HG03460 (cell line): ENCODE data around the gene ANKRD24.
"Not testable (repeated sequence)": the region's sequence is repeated elsewhere in the genome, so short reads cannot be mapped to it uniquely, and the experiment has no call there.

Experiments used
- ATAC-seq: cut with Tn5 transposase; IDR thresholded peaks from one replicate; pipeline ENCODE4 v1.9.1; 2021; ENCODE audit not compliant: unreplicated experiment

The ANKRD24 gene

DNA sequence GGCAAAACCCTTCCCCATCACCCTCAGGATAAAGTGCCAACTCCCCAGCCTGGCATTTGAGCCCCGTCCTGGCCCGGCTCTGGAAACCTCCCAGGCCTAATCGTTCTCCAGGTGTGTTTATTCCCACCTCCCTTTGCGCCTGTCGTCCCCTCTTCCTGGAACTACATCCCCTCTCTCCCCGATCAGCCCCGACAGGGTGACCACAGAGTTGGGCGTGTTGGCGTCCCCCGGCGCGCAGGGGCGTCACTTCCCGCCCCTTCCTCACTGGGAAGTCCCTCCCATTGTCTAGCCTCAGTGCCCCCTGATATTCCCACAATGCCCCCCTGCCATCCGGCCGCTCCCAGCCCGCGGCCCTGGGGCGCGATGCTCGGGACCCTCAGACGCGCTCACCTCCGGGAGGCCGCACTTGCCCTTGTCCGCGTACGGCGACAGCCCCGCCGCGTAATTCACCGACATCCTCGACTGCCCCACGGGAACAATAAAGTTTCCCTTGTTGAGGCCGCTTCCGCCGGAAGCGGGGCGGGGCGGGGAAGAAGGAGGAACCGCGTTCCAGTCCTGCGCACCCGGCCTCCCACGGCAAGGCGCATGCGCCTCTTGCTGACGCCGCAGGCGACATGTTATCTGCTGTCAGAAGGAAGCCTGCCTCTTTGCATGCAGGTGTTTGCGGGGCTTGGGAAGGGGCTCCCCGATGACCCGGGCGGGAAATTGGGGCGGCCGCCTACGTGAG is at the start of gene ANKRD24, which contains the start of gene SIRT6:
Gene ANKRD24 (plus strand): TSS at position 606 of the 727 bp plus-strand sequence. CDS start 3,737 bp downstream, outside the sequence.
Gene SIRT6 (minus strand): TSS at position 480 of the 727 bp plus-strand sequence. CDS start 24 bp downstream, at position 456.
- ATAC-seq, result peak; percentile 61

DNA sequence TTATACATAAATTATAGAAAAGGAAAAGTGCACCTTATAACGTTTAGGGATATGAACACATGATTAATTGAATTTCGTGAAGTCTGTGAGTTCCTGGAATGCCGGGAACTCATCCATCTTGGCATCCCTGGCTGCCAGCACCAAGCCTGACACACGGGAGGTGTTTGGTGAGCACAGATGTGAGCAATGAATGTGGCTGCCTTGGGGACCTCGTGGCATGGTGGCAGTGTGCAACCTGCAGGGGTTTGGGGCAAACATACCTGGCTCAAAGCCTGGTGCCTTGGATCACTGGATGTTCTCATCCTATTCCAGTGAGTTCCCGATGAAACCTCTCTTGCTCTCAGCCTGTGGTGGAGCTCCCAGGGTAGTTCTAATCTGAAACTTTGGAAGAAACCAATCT is 48.1 kb upstream of the ANKRD24 start:
- no peak for ATAC-seq

DNA sequence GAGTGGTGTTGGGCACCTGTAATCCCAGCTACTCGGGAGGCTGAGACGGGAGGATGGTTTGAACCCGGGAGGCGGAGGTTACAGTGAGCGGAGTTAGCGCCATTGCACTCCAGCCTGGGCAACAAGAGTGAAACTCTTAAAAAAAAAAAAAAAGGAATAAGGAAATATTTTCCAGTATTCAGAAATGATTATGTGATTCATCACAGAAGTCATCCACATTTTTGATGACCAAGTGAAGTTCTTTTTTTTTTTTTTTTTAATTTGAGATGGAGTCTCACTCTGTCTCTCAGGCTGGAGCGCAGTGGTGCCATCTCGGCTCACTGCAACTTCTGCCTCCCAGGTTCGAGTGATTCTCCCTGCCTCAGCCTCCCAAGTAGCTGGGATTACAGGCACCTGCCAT is 47.1 kb upstream of the ANKRD24 start:
- not testable (repeated sequence) for ATAC-seq

DNA sequence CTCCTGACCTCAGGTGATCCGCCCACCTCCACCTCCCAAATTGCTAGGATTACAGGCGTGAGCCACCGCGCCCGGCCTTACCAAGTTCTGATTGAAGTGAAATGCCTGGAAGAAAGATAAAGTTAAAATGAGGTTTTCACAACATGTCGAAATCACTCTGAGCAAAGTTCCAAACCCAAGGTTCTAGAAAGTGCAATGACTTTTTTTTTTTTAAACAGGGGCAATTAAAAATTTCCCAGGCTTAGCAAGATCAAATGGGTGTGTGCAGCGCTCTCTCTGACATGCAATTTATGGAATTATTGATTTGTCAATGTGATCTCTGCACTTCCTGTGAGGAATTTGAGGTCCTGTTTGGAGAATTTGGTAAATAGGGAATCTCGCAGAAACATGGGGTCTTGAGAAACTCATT is 45.8 kb upstream of the ANKRD24 start:
- no peak for ATAC-seq

DNA sequence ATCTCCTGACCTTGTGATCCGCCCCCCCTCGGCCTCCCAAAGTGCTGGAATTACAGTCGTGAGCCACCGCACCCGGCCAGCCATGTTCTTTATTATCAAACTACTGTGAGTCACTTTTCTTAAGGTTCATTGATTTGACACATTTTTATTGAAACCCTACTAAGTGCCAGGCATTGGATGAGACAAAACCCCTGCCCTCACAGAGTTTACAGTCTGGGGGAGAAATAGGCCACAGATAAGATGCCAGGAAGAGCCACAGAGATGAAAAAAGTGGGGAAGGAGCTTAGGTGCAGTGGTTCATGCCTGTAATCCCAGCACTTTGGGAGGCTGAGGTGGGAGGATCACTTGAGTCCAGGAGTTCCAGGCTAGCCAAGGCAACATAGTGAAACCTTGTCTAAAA is 44.0 kb upstream of the ANKRD24 start:
- no peak for ATAC-seq

DNA sequence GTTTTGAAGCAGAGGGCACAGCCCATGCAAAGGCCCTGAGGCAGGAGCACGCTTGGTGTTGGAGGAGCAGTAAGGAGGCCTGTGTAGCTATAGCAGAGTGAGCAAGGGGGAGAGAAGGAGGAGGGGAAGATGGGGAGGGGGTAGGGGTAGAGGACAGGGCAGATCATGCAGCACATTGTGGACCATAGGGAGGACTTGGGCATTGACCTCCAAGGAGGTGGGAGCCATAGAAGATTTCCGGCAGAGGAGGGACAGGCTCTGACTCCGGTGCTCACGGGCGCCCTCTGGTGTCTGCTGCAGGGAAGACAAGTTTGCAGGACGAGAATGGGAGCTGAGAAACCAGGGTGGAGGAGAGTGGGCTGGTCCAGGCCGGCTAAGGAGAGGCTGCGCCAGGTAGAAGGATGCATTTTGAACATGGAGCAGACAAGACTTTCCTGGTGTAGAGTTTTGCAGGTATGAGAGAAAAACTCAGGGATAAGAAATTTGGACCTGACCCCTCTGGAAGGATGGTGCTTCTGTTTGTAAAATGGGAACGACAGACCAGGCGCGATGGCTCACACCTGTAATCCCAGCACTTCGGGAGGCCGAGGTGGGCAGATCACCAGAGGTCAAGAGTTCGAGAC is 42.8 kb upstream of the ANKRD24 start:
- ATAC-seq, result no peak

DNA sequence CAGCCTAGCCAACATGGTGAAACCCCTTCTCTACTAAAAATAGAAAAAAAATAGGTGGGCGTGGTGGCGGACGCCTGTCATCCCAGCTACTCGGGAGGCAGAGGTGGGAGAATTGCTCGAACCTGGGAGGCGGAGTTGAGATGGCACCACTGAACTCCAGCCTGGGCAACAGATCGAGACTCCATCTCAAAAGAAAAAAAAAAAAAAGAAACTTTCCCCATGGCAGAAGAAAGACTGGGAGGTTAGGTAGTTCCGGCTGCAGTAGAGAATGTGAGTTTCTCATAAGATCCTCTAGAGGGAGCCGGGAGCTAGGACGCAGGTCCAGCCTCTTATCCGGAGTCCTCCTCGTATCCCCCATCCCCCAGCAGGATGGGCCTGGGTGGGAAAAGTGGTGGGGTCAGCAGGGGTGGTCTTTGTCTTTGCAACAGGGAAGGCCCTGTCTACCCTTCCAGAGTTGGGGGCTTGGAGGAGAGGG is 42.2 kb upstream of the ANKRD24 start:
- ATAC-seq, result no peak

DNA sequence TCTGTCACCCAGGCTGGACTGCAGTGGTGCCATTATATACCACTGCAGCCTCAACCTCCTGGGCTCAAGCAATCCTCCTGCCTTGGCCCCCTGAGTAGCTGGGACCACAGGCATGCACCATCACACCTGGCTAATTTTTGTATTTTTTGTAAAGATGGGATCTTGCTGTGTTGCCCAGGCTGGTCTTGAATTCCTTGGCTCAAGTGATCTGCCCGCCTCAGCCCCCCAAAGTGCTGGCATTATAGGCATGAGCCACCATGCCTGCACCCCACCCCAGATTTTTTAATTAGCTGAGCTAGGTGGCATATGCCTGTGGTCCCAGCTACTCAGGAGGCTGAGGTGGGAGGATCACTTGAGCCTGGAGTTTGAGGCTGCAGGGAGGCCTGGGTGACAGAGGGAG is 39.6 kb upstream of the ANKRD24 start:
- not testable (repeated sequence) for ATAC-seq

DNA sequence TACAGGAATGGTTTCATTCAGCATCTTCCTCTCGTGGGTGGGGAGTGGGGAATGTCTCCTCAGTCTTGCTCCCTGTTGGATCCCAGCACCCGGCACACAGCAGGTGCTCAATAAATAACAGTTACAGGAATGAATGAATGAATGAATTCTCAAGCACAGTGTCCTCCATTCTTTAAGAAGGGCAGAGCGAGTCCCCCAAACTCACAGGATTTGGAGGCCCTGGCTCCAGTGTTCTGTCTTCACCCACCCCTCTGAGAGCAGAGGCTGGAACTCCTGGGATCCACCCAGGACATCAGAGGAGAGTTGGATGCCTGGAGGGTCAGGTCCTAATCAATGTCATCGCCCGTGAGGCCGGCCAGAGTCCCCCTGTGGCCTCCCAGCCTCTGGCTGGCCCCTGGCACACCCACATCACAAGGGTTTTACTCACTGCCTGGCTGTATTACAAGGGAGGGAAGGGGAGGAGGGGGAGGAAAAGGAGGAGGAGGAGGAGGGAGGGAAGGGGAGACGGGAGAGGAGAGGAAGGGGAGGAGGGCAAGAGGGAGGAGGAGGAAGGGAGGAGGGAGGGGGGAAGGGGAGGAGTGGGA is 37.7 kb upstream of the ANKRD24 start:
- no peak for ATAC-seq

DNA sequence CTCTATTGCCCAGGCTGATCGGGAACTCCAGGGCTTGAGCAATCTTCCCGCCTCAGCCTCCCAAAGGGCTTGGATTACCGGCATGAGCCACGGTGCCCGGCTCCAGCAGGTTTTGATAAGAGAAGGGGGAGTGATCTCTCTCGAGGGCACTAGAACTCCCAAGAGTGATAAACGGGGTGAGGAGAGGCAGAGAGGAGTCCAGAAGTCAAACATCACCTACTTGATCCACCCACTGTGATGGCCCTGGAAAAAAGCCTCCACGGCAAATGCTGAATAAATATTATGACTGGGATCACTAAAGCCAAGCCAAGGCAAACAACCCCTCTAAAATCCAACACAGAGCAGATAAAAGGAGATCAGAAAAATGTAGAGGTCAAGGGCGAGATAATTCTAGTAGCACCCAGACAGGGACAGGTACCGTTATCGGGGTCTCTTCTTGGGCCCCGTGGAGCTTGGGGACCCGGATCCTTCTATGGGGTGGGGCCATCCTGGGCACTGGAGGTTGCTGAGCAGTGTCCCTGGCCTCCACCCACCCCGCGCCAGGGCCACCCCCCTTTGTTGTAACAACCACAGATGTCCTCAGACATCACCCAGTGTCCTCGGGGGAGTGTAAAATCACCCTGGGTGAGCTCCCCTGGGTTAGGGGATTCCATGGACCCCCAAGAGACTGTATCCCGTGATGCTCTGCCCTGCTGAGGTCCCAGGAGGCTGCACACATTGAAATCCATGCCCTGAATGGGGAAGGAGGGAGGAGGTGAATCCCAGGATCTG is 32.8 kb upstream of the ANKRD24 start:
- ATAC-seq, result no peak

DNA sequence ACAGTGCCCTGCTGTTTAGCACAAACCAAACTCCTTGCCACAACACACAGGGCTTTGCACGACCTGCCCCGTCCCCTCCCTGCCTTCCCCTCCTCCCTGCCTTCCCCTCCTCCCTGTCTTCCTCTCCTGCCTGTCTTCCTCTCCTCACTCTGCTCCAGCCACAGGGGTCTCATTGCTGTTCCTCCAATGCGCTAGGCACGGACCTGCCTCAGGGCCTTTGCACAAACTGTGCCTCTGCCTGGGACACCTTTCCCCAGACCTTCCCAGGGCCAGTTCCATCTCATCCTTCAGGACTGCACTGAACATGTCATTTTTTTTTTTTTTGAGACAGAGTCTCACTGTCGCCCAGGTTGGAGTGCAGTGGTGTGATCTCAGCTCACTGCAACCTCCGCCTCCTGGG is 30.9 kb upstream of the ANKRD24 start:
- ATAC-seq, result no peak

DNA sequence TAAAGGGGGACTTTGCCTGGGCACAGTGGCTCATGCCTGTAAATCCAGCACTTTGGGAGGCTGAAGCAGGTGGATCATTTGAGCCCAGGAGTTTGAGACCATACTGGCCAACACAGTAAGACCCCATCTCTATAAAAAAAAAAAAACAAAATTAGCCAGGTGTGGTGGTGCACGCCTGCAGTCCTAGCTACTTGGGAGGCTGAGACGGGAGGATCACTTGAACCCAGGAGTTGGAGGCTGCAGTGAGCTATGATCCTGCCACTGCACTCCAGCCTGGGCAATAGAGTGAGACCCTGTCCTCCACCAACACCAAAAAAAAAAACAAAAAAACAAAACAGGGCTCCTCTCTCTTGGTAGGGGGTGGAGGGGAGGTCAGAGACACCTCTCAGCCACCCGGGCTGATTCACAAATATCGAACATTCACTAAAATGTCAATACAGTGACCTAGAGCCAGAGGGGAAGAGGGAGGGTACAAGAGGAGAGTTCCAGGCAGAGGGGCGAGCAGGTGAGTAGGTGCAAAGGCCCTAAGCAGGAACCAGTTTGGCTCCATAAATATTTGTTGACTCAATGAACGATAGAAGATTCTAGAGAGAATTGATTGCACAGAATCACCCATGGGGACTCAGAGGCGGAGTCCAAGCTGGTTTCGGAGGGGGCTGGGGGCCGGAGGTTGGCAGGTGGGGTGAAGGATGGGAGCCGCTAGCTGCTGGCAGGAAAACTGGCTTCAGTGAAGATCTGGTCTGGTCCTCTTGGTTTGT is 30.1 kb upstream of the ANKRD24 start:
- ATAC-seq, result no peak

DNA sequence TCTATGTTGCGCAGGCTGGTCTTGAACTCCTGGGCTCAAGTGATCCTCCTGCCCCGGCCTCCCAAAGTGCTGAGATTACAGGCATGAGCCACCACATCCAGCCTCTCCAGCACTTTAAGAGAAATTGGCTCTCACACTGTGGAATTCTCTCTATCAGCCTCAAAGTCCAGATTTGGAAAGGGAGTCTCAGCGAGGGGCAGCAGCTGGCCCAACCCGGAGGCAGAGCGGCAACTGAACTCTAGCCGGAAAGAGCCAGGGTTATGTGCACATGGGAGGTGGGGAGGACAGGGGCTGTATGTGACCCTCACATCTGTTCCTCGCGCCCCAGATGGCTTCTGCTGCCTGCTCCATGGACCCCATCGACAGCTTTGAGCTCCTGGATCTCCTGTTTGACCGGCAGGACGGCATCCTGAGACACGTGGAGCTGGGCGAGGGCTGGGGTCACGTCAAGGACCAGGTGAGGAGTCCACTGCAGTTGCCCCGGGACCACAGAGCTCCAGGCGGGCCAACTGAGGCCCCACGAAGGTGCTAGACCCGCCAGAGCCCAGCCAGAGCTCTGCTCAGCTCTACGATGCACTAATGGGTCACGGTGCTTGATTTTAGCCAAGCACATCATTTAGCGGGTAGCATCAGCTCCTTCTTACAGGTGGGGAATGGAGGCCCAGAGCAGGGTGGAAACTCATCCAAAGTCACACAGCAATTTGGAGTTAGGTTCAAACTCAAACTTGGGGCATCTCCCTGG is 27.7 kb upstream of the ANKRD24 start:
- ATAC-seq, result no peak

DNA sequence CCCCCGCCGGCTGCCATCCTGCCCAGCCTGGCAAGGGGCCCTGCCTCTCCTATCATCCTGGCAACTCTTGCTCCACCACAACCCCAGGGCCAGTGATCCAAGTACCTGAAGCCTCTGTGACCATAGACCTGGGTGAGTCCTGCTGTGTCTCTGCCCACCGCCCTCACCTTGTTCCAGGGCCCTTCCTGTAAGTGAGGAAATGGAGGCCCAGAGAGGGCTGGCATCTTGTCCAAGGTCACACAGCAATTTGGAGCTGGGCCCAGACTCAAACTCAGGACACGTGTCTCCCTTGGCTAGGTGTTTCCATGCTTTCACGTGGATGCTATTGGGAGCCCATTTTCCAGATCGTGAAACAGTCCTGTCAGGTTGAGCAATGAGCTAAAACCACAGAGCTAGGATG is 25.3 kb upstream of the ANKRD24 start:
- no peak for ATAC-seq

DNA sequence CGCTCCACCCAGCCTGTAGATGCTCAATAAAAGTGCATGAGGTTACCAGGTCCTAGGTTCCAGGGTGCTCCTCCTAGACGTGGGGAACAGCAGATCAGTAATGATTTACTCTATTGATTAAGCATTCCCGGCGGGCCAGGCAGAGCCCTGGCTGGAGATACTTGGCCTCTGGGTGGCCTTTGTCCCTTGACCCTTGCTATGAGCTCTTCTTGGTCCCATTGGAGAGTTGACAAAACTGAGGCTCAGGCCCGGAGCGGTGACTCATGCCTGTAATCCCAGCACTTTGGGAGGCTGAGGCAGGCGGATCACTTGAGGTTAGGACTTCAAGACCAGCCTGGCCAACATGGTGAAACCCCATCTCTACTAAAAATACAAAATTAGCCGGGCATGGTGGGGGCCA is 24.5 kb upstream of the ANKRD24 start:
- not testable (repeated sequence) for ATAC-seq

DNA sequence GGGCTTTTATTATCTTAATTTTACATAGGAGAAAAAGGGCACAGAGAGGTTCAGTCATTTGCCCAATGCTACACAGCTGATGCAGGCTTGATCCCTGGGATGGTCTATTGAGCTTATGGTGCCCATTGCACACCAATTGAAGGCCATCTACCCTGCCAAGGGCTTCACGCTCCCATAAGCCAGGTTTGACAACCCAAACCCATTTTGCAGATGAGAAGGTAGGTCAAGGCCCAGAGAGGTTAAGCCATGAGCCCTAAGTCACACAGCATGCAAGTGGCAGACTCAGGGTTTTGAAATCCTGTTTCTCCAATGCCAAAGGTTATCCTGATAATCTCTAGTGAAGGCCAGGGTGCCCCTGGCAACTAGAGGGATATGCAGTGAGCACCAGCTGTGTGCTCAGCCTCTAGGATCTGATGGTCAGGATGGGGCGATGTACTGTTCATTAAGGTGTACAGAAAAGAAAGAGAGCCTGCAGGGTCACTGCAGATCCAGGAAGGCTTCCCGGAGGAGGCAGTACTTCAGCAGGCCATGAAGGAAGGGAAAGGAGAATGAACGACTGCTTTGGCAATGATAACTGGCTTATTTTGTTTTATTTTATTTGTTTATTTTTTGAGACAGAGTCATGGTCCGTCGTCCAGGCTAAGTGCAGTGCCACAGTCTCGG is 20.9 kb upstream of the ANKRD24 start:
- ATAC-seq, result no peak

DNA sequence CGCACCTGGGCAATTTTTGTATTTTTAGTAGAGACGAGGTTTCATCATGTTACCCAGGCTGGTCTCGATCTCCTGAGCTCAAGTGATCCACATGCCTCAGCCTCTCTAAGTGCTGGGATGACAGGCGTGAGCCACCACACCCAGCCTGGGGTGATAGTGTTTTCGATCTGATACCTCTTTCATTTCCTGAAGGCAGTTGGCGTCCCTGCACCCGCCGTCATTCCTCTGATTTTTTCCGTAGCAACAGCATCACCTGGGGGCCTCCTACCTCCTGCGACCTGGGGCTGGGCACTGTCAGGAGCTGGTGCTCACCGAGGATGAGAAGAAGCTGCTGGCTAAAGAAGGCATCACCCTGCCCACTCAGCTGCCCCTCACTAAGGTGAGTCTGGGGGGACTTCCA is 18.2 kb upstream of the ANKRD24 start:
- ATAC-seq, result no peak

DNA sequence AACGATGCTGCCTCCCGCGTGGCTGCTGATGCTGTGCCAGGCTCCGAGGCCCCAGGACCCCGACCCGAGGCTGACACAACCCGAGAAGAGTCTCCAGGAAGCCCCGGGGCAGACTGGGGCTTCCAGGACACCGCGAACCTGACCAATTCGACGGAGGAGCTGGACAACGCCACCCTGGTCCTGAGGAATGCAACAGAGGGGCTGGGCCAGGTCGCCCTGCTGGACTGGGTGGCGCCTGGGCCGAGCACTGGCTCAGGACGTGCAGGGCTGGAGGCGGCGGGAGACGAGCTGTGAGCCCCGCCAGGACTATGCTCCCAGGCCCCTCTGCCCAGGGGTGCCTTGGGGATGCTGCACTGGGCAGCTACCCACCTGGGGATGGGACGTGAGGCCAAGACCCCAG is 10.8 kb upstream of the ANKRD24 start:
- ATAC-seq, result no peak

DNA sequence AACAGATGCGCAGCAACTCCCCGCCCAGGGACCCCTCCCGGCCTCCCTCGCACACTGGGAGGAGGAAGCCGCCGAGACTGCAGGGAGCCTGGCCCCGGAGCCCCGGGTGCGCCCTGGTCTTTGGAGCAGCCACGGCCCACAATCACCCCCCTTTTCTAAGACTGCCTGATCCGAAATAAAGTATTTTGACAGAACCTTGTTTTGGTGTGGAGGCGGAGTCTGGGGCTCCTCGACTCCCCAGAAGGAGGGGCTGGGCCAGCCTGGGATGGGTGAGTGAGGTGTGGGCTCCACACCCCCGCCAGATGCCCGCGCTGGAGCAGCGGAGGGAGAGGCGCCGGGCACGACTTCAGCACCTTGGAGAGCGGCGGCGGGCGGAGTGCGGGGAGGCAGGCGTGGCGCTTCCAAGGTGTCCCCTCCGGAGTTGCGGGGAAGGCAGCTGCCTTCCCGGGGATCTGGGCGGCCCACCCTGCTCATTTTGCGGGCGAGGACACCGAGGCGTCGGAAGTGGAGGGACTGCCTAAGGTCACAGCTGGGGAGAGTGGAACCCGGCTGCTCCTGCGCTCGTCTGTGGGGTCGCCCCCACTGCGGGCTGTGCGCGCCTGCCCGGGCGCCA is 9.5 kb upstream of the ANKRD24 start:
- no peak for ATAC-seq
